ENCODE data around the gene SAMD14.

SAMD14 gene

DNA sequence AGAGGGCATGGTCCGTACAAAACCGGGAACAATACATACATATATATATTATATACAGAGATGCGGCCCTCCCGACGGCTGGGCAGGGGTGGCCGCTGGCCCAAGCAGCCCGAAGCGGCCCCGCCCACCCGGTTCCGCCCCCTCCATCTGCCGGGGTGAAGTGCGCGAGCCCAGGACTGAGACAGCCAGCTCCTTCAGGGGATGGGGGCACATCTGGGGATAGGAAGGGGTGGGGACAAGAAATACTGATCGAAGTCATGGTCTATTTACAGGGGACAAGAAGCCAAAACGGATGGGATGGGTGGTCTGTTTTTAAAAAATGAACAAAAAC is 3.8 kb upstream of the SAMD14 start:
- DNase-seq (ENCODE audit: low spot score) = no peak

DNA sequence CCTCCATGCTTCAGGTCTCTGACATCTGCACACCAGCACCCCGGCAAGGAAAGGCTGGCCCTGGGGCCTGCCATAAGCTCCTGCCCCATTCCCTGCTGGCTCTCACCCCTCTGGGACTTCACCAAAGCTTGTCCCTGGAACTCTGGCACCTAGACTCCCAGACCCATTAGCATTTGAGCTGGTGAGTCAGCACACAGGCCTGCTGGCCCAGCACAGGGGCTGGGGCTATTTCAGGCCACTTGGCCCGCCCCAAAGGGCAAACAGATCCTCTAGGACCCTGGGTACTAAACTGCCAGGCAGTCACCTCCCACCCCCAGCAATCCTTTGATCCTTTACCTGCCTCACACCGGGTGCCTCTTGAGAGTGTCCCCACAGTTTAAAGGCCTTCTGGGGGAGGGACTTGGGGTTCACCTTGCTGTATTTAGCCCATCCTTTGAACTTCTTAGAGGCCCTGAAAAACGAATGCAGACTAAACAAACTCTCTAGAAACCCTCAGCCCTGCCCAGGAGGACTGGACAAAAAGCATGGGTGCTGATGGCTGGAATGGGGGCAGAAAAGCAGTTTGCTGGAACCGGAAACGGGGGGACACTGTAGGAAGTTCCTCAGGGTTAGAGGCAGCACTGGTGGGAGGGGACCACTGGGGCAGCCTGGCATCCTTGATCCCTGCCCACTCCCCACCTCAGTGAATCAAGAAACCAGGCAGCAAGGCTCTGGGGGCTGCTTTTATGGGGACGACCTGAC is 3.2 kb upstream of the SAMD14 start:
- no peak for DNase-seq (ENCODE audit: low spot score)

GRCh38 chr17:50132104-50132794 is 2.3 kb upstream of the SAMD14 start:
- no peak for DNase-seq (ENCODE audit: low spot score)

- DNase-seq (ENCODE audit: low spot score) = no peak
Observed at GRCh38 chr17:50130559-50131305, 772 bp upstream of the SAMD14 start.

- DNase-seq (ENCODE audit: low spot score) = no peak
Observed at GRCh38 chr17:50129353-50129727, 620 bp downstream of the SAMD14 start.

DNA sequence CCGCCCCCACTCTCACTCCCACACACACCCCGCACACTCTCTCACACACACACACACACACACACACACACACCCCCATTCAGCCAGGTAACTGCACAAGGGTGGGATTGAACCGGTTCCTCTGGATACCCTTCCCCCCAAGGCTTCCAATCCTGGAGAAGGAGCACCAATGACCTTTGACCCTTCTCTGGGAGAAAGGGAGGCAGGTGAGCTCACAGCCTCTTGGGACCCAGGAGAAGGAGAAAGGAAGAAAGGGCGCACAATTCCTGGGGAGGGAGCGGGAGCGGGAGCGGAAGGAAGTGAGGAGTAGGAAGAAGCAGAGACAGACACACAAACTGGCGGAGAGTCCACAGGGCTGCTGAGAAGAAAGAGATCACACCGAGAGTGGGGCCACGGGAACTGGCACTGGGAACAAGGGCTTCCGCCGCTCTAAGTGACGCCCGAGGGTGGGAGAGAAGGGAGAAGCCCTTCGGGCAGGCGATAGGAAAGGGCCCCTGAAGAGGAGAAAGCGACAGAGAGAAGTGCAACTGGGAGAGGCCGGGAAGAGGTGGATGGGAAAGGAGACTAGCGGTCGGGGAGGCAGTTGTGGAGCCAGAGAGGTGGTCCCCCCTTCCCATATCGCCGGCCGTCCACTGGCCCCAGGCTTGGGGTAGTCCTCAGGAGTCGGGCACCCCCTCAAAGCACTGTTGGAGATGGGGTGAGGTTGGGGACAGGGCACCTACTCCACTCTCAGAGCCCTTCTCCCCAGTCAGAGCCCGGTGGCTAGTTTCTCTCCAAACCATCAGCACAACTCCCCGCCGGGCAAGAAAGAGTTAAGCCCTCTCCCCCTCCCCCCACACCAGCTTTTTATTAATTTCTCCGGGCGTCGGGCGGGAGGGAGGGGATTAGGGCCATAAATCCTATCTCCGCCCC is 1.3 kb downstream of the SAMD14 start:
- peak; percentile 58 for DNase-seq (ENCODE audit: low spot score)

DNA sequence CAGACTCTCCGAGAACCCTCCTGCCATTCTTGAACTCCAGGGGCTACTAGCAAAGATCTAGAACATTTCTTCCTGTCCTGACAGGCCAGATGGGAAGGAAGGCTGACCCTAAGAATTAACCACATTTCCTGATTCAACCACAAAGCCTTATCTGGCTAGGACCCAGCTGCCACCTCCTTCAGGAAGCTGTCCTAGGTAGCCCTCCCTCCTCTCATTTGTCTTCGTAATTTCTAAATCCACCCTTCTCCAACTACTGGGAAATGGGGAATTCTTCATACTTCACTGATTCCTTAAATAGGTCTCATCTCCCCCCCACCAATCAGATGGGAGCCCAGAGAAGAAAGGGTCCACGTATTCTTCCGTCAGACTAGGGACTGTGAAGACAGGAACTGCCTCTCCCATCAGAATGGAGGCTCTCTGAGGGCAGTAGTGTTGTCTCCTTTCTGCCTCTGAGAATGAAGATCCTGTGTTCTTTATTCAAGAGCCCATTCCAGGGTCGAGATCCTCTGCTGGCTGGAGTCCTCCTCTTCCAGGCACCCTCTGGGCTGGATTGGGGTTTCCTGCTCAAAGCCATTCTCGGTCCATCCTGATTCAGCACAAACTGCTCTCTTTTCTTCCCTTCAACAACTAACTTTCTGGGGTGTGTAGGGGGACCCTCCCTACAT is 2.1 kb downstream of the SAMD14 start:
- DNase-seq (ENCODE audit: low spot score) = no peak

GRCh38 chr17:50125420-50125997 is 4.5 kb downstream of the SAMD14 start:
- DNase-seq (ENCODE audit: low spot score) = no peak

DNA sequence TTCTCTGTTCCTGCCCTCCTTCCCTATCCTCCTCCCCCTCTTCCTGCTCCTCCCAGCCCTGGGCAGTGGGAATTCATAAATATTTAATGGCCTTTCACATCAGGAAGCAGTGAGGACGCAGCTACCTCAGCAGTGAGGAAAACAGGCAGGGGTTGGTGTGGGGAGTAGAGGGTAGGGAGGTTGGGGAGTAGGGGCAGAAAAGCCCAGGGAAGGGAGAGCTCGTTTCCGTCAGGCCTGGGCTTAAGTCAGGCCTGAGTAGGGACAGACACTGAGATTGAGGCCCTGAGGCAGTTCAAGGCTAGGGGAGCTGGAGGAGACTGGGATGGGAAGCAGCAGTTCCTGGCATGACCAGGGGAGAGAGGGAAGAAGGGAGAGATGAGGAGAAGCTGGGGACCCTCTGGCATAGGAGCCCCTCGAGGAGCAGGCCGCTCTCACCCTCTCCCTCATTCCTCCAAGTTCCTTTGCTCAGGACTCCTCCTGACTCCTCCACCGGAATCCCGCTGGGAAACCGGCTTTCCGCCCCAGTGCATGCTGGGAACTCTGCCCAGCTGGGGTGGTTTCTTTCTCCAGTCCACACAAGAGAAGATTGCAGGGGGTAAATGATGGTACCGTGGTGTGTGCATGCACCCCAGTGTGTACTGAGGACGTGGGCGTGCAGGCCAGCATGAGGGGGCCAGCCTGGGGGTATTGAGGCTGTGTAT is 6.2 kb downstream of the SAMD14 start:
- no peak for DNase-seq (ENCODE audit: low spot score)

DNA sequence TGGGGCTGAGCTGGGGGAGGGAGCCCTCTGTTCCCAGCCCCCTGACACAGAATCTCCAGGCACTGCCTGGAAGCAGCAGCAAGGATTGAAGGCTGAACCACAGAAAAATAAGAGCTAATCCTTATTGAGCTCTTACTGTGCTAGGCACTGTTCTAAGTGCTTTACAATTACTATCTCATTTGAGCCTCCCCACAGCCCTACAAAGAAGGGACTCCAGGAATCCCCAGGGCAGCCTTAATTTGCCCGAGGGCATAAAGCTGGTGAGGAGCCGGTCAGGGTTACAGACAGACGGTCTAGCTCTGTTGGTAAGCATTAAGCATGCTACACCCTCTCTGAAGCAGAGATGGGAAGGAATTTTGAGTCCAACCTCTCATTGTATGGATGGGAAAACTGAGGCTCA is 7.0 kb downstream of the SAMD14 start:
- no peak for DNase-seq (ENCODE audit: low spot score)

GRCh38 chr17:50120475-50121253 is 9.3 kb downstream of the SAMD14 start:
- DNase-seq (ENCODE audit: low spot score) = no peak

GRCh38 chr17:50118828-50119218 is 11.1 kb downstream of the SAMD14 start:
- DNase-seq (ENCODE audit: low spot score) = no peak

DNA sequence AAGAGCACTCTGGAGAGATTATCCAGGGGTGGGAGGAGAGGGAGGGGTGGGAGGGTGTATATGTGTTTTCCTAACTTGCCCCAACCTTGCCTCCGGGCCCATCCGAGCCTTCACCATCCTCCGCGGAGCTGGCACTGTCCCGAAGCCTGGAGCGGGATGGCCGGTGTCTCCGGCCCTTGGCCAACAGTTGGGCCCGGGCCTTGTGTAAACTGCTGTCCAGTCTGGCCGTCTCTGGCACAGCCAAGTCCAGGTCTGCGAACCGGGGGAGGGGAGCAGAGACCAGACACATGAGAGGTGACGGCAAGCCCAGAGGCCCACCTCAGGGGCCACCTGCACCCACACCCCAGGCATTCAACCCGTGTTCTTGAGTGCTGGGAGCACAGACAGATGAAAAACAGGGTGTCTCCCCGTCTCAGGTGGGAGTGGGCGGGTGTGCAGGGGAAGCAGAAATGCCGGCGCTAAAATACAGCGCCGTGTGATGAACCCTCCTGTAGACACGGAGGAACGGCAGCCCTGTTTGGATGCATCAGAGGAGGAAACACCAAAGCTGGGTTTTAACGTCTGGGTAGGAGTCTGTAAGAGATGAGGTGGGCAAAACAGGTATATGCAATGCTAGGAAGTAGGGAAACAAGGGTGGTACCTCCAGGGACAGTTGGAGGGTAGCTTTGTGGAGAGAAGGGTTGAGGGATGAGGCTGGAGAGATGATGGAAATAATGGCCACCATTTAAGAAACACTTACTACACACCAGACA is 11.7 kb downstream of the SAMD14 start:
- no peak for DNase-seq (ENCODE audit: low spot score)

DNA sequence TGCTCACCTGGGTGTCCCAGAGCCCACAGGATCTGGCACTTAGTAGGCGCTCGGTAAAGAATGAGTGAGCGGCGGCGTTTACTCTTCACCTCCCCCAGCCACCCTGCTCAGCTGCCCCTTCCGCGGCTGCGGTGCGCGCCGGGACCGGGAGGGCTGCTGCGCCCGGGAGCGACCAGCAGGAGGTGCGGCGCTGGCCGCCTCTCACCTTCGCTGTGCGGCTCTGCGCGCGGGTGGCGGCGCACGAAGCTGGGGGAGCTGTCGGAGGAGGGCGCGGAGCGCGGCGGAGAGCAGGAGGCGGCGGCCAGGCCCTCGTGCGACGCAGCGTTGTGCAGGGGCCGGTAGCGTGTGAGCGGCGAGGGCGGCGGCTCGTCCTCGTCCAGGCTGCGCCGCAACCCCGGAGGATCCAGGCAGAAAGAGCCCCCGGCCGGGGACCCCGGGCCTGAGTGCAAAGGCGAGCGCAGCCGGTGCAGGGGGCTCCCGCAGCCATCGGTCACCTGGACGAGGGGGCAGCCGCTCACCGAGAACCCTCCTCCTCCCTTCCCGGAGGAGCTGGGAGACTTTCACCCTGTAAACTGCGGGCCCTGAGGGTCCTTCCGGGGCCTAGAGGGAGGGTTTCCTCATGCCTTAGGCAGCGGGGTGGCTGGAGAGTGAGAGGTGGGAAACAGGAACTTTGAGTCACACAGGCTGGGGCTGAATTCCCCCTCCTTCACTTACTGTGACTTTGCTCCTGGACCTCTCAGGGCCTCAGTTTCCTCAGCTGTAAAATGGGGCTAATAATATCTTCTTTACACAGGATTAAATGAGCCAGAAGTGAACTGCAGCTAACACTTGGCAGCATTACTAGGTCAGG is 12.5 kb downstream of the SAMD14 start:
- DNase-seq (ENCODE audit: low spot score) = no peak

DNA sequence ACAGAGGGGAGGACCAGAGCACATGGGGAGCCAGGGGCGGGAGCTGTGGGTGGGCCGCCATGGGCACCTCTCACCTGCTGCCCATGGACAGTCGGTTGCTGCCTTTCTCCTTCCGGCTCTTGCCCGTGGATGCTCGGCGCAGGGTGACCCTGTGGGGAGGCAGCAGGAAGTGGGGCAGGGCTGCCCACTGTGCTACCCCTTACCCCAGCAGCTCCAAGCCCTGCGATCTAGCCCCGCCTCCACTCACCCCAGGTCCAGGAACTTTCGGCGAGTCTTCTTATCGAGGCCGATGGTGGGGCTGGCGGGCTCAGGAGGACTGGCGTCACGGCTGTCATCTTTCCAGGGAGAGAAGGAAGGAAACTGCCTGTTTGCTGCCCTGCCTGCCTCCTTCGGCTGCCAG is 14.2 kb downstream of the SAMD14 start:
- DNase-seq (ENCODE audit: low spot score) = no peak

GRCh38 chr17:50114849-50115357 is 15.1 kb downstream of the SAMD14 start:
- no peak for DNase-seq (ENCODE audit: low spot score)

DNA sequence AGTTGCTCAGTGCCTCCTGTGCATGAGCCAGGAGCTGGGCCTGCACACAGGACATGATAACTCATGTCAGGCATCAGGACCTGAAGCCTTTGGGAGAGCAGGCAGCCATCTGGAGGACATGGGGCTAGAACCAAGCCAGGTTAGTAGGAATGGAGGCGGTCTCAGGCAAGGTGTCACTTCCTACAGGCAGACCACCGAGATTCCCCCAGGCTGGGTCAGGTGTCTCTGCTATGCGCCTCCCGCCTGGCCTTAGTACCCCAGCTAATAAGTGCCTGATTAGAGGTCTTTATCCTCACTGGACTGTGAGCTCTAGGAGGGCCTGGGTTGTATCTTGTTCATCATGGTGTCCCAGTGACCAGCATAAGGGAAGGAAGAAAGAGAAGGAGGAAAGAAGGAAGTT is 15.6 kb downstream of the SAMD14 start:
- no peak for DNase-seq (ENCODE audit: low spot score)

All from SK-N-DZ (cell line).